Panc1 (cell line): ENCODE measurements around the gene METTL1.

Experiments used
- CTCF ChIP-seq: fragments of 450-650 bp; IDR thresholded peaks from 2 replicates; pipeline ENCODE4 v1.5.1; 2017; ENCODE audit warnings: mild to moderate bottlenecking
- POLR2AphosphoS5 ChIP-seq: IDR thresholded peaks from 2 replicates; pipeline ENCODE4 v1.6.1; 2012; ENCODE audit warnings: mild to moderate bottlenecking, low read depth, low read length, moderate library complexity
- REST ChIP-seq, 2 experiments: IDR thresholded peaks; 2 replicates each; pipeline ENCODE4 v1.6.1; 2011 to 2012; ENCODE audit warnings: low read depth in 2 of 2, control low read depth in 1 of 2, low read length in 1 of 2, mild to moderate bottlenecking in 1 of 2, moderate library complexity in 1 of 2; ENCODE audit not compliant: insufficient read depth in 1 of 2
- SIN3A ChIP-seq: IDR thresholded peaks from 2 replicates; pipeline ENCODE4 v1.6.1; 2012; ENCODE audit warnings: low read depth, mild to moderate bottlenecking, low read length, moderate library complexity, borderline replicate concordance; ENCODE audit not compliant: insufficient read depth
- TCF7L2 ChIP-seq: IDR thresholded peaks from 2 replicates; pipeline ENCODE4 v1.6.1; 2011; ENCODE audit warnings: mild to moderate bottlenecking, low read depth, low read length, inconsistent platforms

GRCh38 chr12:57746025-57746424 lies 25.9 kb downstream of the METTL1 start:
- TF ChIP-seq POLR2AphosphoS5 (no peak), CTCF (no peak), SIN3A (no peak), REST (IDR thresholded peaks at IDR 0.05; ENCODE audit: insufficient read depth in 1 of 2, low read depth in 2 of 2, low read length in 1 of 2) (no peak), TCF7L2 (no peak)
